ENCODE results near the gene ABCC11. TPM values are rescaled to one million over a fixed set of nuclear protein-coding genes. Genes with fewer than 3 reads are reported as not detected.

Gene ABCC11
- total and polyA plus RNA-seq, 2 of the 13 experiments (the other 11 are each of a cell fraction or from before 2014, with no cell fraction given) = 1.0 to 1.4 TPM

DNA sequence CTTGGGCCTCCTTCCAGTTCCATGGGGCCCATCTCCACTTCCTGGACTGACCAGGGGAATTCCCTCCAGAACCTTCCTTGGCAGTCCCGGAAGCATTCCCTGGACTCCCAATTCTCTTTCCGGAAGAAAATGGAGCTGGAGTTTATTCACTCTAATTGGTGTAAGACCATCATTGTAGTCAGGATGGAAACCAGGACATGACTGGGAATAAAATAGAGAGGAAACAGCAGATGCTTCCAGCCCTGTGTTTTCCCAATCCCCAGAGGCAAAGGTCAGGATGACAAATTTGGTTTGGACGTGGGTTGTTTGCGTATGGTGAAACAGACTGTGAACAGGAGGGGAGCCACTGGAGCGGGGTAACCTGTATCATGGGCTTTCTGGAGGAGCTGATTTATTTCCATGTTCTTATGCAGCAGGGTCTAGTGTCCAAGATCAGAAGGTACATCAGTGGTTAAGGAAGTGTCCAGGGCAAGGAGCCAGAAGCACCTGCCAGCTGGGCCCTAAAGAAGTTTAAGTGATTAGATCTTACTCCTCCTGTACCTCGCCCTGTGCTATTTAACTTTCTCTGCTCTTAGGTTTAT, 11.7 kb downstream of the ABCC11 start (continued):
- TF ChIP-seq ZNF432 (CRISPR knock-in tag; IDR thresholded peaks at IDR 0.05; ENCODE audit: borderline replicate concordance) (no peak), CEBPG (CRISPR knock-in tag; IDR thresholded peaks at IDR 0.05) (peak; percentile 76), NFYB (CRISPR knock-in tag; IDR thresholded peaks at IDR 0.05) (no peak), XRCC5 (optimal IDR thresholded peaks at IDR 0.05; ENCODE audit: low read length) (no peak), NBN (conservative IDR thresholded peaks at IDR 0.05) (no peak), ZNF296 (CRISPR knock-in tag; conservative IDR thresholded peaks at IDR 0.05) (no peak), ZBTB21 (CRISPR knock-in tag; IDR thresholded peaks at IDR 0.05) (no peak), ZNF382 (CRISPR knock-in tag; IDR thresholded peaks at IDR 0.05; ENCODE audit: borderline replicate concordance) (no peak), DR1 (CRISPR knock-in tag; IDR thresholded peaks at IDR 0.05) (no peak), ZNF282 (IDR thresholded peaks at IDR 0.05; ENCODE audit: partially characterized antibody) (no peak), ZNF326 (CRISPR knock-in tag; IDR thresholded peaks at IDR 0.05; ENCODE audit: borderline replicate concordance) (no peak), ZNF547 (CRISPR knock-in tag; IDR thresholded peaks at IDR 0.05) (no peak; the same call in 1 of the 2 replicates), KLF12 (CRISPR knock-in tag; IDR thresholded peaks at IDR 0.05; ENCODE audit: borderline replicate concordance) (no peak), SMYD3 (CRISPR knock-in tag; IDR thresholded peaks at IDR 0.05) (peak; percentile 56; the same call in 1 of the 2 replicates), ZNF367 (CRISPR knock-in tag; IDR thresholded peaks at IDR 0.05; ENCODE audit: borderline replicate concordance) (no peak), XBP1 (CRISPR knock-in tag; IDR thresholded peaks at IDR 0.05) (no peak)
- TF ChIP-seq, protein P1, sequence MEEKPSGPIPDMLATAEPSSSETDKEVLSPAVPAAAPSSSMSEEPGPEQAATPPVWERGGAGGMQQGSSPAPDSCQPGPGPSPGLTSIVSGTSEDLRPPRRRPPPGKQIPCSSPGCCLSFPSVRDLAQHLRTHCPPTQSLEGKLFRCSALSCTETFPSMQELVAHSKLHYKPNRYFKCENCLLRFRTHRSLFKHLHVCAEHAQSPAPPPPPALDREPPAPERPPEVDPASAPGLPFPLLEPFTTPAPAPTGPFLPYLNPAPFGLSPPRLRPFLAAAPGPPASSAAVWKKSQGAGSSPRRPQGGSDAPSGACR (CRISPR knock-in tag; IDR thresholded peaks at IDR 0.05) = peak; percentile 39; the same call in 1 of the 2 replicates
- TF ChIP-seq, protein P2, sequence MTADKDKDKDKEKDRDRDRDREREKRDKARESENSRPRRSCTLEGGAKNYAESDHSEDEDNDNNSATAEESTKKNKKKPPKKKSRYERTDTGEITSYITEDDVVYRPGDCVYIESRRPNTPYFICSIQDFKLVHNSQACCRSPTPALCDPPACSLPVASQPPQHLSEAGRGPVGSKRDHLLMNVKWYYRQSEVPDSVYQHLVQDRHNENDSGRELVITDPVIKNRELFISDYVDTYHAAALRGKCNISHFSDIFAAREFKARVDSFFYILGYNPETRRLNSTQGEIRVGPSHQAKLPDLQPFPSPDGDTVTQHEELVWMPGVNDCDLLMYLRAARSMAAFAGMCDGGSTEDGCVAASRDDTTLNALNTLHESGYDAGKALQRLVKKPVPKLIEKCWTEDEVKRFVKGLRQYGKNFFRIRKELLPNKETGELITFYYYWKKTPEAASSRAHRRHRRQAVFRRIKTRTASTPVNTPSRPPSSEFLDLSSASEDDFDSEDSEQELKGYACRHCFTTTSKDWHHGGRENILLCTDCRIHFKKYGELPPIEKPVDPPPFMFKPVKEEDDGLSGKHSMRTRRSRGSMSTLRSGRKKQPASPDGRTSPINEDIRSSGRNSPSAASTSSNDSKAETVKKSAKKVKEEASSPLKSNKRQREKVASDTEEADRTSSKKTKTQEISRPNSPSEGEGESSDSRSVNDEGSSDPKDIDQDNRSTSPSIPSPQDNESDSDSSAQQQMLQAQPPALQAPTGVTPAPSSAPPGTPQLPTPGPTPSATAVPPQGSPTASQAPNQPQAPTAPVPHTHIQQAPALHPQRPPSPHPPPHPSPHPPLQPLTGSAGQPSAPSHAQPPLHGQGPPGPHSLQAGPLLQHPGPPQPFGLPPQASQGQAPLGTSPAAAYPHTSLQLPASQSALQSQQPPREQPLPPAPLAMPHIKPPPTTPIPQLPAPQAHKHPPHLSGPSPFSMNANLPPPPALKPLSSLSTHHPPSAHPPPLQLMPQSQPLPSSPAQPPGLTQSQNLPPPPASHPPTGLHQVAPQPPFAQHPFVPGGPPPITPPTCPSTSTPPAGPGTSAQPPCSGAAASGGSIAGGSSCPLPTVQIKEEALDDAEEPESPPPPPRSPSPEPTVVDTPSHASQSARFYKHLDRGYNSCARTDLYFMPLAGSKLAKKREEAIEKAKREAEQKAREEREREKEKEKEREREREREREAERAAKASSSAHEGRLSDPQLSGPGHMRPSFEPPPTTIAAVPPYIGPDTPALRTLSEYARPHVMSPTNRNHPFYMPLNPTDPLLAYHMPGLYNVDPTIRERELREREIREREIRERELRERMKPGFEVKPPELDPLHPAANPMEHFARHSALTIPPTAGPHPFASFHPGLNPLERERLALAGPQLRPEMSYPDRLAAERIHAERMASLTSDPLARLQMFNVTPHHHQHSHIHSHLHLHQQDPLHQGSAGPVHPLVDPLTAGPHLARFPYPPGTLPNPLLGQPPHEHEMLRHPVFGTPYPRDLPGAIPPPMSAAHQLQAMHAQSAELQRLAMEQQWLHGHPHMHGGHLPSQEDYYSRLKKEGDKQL (CRISPR knock-in tag; IDR thresholded peaks at IDR 0.05; ENCODE audit: low read depth) = 0 out of 2 replicates have a peak, but pooled peaks have one; percentile 36
- TF ChIP-seq, protein P3, sequence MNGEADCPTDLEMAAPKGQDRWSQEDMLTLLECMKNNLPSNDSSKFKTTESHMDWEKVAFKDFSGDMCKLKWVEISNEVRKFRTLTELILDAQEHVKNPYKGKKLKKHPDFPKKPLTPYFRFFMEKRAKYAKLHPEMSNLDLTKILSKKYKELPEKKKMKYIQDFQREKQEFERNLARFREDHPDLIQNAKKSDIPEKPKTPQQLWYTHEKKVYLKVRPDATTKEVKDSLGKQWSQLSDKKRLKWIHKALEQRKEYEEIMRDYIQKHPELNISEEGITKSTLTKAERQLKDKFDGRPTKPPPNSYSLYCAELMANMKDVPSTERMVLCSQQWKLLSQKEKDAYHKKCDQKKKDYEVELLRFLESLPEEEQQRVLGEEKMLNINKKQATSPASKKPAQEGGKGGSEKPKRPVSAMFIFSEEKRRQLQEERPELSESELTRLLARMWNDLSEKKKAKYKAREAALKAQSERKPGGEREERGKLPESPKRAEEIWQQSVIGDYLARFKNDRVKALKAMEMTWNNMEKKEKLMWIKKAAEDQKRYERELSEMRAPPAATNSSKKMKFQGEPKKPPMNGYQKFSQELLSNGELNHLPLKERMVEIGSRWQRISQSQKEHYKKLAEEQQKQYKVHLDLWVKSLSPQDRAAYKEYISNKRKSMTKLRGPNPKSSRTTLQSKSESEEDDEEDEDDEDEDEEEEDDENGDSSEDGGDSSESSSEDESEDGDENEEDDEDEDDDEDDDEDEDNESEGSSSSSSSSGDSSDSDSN (CRISPR knock-in tag; IDR thresholded peaks at IDR 0.05) = no peak
- TF ChIP-seq, protein P4, sequence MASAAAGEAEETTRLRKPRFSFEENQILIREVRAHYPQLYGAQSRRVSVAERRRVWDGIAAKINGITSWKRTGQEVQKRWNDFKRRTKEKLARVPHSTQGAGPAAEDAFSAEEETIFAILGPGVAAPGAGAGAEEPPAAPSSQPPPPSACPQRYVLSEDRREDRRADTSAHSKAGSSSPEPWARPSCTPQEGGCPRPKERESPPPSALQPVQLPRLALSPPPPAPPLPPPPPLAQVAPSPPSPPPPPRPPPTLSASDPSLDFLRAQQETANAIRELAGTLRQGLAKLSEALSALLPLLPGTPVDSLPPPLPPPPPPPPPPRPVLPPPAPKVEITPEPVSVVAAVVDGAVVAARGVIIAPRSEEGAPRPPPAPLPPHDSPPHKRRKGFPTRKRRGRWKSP (CRISPR knock-in tag; IDR thresholded peaks at IDR 0.05) = no peak
- TF ChIP-seq, protein P5, sequence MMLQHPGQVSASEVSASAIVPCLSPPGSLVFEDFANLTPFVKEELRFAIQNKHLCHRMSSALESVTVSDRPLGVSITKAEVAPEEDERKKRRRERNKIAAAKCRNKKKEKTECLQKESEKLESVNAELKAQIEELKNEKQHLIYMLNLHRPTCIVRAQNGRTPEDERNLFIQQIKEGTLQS (CRISPR knock-in tag; IDR thresholded peaks at IDR 0.05) = peak; percentile 53; the same call in 1 of the 2 replicates

Data from HepG2 (cell line).